Measurements from ENCODE around the gene CD47.

CD47 gene

GRCh38 chr3:108090701-108091497, at the start of gene CD47:
CD47 (minus strand) TSS chr3:108091031; CDS start chr3:108090908, 123 bp downstream.
- peak; percentile 53 for DNase-seq (ENCODE audit: low read depth)

GRCh38 chr3:108137460-108137814, 46.6 kb upstream of the CD47 start:
- no peak for DNase-seq (ENCODE audit: low read depth)

- no peak for DNase-seq (ENCODE audit: low read depth)
Measured at GRCh38 chr3:108136561-108137459, 46.0 kb upstream of the CD47 start.

- DNase-seq (ENCODE audit: low read depth): no peak
Measured at GRCh38 chr3:108134555-108134880, 43.7 kb upstream of the CD47 start.

GRCh38 chr3:108133858-108134554, 43.2 kb upstream of the CD47 start:
- no peak for DNase-seq (ENCODE audit: low read depth)

GRCh38 chr3:108133048-108133369, 42.2 kb upstream of the CD47 start:
- DNase-seq (ENCODE audit: low read depth): no peak

GRCh38 chr3:108131475-108132134, 40.8 kb upstream of the CD47 start:
- DNase-seq (ENCODE audit: low read depth): peak; percentile 7

GRCh38 chr3:108130701-108131474, 40.1 kb upstream of the CD47 start:
- DNase-seq (ENCODE audit: low read depth): peak; percentile 59

- DNase-seq (ENCODE audit: low read depth): no peak
Measured at GRCh38 chr3:108130236-108130635, 39.4 kb upstream of the CD47 start.

GRCh38 chr3:108127301-108127988, 36.6 kb upstream of the CD47 start:
- no peak for DNase-seq (ENCODE audit: low read depth)

- no peak for DNase-seq (ENCODE audit: low read depth)
Measured at GRCh38 chr3:108126348-108126747, 35.5 kb upstream of the CD47 start.

GRCh38 chr3:108125550-108126071, 34.8 kb upstream of the CD47 start:
- DNase-seq (ENCODE audit: low read depth): no peak

- DNase-seq (ENCODE audit: low read depth): no peak
Measured at GRCh38 chr3:108125153-108125543, 34.3 kb upstream of the CD47 start.

GRCh38 chr3:108124337-108125152, 33.7 kb upstream of the CD47 start:
- no peak for DNase-seq (ENCODE audit: low read depth)

GRCh38 chr3:108123326-108123725, 32.5 kb upstream of the CD47 start:
- DNase-seq (ENCODE audit: low read depth): no peak

GRCh38 chr3:108122276-108122675, 31.4 kb upstream of the CD47 start:
- DNase-seq (ENCODE audit: low read depth): no peak

GRCh38 chr3:108119398-108120104, 28.7 kb upstream of the CD47 start:
- no peak for DNase-seq (ENCODE audit: low read depth)

GRCh38 chr3:108118038-108118768, 27.4 kb upstream of the CD47 start:
- DNase-seq (ENCODE audit: low read depth): no peak

All from HS-27A (cell line).